H4 (cell line): ENCODE results near the gene SIAH1. TPM values are rescaled to one million over a fixed set of nuclear protein-coding genes. Genes with fewer than 3 reads are reported as not detected.
"Not testable (repeated sequence)": the region's sequence is repeated elsewhere in the genome, so short reads cannot be mapped to it uniquely, and the experiment has no call there.

Experiments
- DNase-seq: peaks from one replicate; pipeline ENCODE4 v3.0.0-alpha.2; 2015; ENCODE audit warnings: low spot score
- total RNA-seq: library from RNA; depleted of rRNA; stranded (reverse); fragments of >200 nt; shearing (Covaris generic); gene quantifications from 2 replicates; pipeline ENCODE4 v1.2.3, GENCODE V29; 2014

Gene SIAH1
- total RNA-seq, 1 experiment from 2014 or later, result 38.3 TPM

DNA sequence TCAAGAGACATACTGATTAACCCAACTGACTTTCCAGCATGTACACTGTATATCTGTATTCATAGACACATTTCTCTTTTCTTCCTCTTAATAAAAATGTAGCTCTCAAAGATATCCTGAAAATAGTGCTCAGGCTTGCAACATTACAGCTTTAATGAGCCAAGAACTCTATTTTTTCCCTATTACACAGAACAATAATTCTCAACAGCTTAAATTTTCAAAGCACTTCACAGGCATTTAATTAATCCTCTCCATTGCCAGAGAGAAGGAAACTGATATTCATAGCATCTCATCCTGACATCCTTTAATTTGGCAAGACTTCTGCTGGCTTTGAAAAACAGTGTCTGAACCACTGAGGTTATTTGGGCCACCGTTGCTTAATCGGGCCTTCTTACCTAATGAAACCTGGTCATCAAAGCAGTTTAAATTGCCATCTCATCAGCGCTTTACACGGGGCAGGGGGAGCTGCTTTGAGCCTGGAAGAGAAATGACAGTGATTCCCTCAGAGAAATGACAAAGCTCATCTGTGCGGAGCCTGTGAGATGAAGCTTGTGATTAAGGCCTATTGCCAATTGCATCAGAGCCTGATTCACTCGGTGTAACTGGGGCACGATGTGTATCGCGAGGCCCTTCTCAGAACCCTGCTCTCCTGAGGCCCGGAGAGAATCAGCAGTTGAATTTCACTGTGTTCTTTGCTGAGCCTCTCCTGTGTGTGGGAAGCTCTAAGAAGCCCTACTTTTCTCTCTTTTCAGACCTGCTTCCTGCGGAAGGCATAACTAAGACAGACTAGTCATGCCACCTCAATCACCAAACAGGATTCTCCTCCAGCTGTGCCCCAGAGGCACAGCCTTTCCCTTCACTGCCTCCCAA is 8.5 kb upstream of the SIAH1 start:
- no peak for DNase-seq

DNA sequence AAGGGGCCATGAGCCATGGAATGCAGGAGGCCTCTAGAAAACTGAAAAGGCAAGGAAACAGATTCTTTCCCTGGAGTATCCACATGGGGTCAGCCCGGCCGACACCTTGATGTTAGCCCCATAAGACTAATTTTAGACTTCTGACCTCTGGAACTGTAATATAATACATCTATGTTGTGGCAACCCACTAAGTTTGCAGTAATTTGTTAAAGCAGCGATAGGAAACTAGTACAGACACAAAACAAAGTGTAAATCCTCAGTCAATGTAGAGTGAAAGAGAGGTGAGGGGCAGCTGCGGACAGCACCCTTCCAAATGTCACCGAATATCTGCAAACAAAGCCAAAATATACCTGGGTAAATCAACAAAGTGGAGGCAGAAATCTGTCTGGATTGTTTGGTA is 7.2 kb upstream of the SIAH1 start:
- DNase-seq, result no peak

DNA sequence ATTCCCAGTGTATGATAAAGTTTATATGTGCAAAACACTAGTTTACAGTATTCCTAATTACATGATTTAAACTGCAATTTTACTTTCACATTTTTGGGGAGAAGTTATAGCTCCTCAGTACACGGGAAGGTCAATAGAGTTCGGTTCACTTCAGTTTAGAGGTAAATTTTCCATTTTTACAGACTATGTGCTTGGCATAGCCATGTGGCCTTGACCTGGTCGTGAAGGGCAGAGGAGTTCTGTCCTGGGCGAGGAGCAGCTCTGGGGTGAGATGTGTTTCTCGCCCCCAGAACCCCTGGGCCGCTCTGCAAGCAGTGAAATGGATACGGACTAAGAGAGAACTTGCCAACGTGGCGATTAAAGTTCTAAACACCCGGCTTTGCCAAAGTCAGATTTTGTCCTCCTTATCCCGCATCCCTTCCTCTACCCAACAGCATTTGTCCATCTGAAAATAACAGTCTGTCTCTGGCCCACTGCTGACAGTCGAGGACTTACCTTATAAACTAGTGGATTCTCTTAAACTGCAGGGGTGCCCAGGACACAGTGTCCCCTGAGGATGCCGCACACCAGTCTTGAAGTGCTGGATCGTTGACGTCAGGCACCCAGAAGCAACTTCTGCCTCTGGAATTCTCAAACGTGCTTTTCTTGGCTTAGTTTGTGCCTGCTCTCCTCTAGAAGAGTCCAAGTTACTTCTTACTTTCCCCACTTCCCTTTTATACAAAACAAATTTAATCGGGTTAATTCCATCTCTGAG is 1.5 kb upstream of the SIAH1 start:
- DNase-seq, result no peak

DNA sequence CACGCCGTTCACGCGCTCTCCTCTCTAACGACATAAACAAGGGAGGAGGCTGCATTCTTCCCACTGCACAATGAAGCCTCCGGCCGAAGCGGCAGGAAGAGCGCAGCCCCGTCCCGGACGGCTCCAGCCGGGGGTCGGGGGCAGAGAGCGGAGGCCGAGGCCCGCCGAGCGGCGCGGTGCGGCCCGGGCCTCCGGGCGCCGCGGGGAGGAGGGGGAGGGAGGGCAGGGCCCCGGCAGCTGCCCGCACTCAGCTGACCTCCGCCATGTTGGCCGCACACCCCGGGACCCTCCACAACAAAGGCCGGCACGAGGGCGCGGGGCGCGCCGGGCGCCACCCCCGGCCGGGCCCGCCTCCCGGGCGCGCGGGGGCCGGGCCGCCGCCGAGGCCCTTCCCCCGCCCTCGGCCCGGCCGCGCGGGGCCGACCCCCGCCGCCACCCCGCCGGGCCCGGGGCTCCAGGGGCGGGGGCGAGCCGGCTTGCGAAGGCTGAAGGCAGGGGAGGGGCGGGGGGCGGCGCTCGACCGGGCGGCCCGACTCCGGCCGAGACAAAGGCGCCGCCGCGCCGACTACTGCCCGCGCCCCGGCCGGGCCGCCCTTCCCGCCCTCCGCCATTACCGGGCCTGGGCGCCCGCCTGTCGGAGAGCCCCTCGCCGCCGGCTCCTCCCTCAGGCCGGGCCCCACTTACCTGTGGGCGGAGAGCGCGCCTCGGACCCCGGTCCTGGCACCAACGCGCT is 527 bp downstream of the SIAH1 start:
- DNase-seq, result peak; percentile 21

DNA sequence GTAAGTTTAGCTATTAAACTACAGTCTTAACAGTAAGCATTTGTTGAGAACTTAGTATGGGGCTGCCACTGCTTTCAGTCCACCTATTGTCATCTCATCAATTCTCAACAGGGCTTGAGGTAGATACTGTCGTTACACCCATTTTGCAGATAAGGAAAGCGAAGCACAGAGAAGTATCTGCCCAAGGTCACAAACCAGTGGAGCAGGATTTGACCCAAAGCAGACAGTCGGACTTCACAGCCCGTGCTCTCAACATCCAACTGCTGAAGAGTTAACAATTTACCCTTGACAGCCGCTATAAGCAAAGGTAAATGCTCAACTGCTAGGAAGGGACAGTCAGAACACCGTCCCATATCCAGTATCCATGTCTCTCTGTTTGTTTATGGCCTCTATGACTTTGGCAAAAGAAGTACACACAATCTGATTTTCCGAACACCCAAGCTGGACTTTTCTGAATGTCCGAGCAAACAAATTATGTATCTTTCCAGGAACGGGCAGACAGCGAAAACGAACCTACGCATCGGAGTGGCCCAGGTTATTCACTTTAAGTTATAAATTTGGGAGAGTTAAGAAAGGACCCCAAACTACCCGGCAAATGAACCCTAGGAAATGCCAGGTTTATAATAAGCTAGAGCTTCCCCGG is 1.2 kb downstream of the SIAH1 start:
- DNase-seq, result no peak

DNA sequence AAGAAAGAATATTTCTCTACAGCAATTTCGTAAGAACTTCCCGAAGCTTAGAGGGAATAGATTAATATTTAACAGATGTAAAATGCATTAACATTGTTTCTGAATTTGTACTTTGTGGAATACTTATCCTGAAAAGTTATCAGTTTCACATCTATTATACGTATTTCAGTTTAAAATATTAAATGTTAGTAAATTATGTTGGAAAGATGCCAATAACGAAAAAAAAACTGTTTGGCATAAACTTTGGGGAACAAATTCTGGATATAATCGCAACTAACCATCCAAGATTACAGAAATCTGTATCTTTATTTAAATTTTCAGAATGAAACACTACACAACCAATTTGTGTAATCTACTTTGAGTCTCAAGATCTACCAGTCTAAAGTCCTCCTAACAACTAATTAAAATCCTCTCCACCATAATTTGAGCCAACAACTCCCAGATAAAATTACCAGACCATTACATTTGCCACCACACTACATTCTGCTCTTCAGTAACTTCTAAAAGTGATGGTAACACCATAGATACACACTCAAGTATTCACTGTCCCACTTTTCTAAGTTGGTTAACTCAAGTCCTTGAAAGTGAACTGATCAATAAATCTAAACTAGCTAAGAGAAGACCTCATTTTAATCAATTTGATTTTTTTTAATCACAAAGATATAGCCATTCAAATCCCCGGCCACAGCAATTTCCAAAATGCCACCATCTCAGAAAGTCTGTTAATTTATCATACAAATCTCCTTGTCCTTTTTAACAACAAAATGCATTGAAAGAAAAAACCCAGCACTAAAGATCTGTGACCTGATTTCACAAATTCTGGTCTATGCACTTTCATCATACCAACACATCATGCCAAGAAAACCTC is 2.0 kb downstream of the SIAH1 start:
- DNase-seq, result no peak

DNA sequence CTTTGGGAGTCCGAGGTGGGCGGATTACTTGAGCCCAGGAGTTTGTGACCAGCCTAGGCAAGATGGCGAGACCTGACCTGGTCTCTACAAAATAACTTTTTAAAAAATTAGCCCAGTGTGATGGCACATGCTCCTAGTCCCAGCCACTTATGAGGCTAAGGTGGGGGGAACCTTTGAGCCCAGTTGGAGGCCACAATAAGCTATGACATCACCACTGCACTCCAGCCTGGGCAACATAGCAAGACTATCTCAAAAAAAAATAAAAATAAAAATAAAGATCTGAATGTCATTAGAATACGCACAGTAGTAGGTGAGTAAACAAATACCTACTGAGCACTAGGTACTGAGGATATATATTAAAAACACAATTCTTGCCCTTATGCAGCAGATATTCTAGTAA is 3.1 kb downstream of the SIAH1 start:
- DNase-seq, result no peak

DNA sequence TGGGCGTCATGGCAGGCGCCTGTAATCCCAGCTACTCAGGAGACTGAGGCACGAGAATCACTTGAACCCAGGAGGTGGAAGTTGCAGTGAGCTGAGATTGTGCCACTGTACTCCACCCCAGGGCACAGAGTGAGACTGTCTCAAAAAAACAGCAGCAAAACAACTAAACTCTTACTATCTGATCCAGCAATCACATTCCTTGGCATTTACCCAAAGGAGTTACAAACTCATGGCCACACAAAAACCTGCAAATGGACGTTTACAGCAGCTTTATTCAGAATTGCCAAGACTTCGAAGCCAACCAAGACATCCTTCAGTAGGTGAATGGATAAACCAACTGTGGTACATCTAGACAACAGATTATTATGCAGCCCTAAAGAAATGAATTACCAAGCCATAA is 4.0 kb downstream of the SIAH1 start:
- peak; percentile 29 for DNase-seq

DNA sequence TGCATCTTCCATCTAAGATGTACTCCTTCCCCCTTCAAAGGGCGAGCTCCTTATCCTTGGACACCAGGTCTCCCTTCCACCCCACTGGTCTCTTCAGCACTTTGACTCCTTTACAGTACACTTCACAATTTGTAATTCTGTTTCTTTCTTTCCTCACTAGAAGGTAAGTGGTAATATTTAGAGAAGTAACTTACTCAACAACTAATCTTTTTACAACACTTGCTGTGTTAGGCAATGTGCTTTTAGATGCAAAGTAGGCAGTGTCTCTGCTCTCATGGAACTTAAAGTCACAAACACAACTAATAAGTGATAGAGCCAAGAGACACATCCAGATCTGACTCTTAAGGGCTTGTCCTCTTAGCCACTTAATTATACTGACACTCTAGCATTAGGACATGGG is 6.4 kb downstream of the SIAH1 start:
- DNase-seq, result no peak

DNA sequence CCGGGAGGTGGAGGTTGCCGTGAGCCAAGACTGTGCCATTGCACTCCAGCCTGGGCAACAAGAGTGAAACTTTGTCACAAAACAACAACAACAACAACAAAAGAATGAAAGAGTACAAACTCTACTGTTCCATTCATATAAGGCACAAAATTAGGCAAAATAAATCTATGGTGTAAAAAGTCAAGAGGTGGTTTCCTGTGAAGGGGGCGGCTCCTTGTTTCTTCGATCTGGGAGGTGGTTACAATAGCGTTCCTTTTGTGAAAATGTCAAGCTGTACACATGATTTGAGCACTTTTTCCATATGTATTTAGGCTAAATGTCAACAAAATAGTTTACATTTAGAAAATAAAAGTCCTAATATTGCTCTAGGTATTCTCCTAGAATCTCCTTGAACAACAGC is 6.9 kb downstream of the SIAH1 start:
- DNase-seq, result no peak

DNA sequence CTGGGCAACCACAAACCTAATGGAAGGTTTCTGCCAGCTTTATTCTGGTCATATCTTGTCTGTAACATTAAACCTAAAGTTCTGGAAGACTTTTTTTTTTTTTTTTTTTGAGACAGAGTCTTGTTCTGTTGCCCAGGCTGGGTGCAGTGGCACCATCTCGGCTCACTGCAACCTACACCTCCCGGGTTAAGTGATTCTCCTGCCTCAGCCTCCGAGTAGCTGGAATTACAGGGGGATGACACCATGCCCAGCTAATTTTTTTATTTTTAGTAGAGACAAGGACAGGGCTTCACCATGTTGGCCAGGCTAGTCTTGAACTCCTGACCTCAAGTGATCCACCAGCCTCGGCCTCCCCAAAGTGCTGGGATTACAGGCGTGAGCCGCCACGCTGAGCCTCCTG is 7.9 kb downstream of the SIAH1 start:
- DNase-seq, result peak; percentile 28

DNA sequence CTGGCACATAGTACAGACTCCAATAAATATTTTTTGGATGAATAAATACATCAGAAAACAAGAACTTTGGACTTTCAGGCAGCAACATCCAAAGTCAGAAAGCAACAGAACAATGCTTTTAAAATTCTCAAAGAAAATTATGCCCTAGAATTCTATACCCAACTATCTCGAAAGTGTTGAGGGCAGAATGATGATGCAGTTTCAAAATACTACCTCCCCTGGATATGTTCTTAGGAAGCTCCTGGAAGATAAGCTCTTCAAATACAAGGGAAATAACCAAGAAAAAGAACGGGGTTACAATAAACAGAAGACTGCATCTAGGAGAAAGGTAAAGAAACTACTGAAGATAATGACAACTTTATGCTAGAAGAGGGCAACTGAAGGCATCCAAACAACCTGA is 11.0 kb downstream of the SIAH1 start:
- DNase-seq, result no peak

DNA sequence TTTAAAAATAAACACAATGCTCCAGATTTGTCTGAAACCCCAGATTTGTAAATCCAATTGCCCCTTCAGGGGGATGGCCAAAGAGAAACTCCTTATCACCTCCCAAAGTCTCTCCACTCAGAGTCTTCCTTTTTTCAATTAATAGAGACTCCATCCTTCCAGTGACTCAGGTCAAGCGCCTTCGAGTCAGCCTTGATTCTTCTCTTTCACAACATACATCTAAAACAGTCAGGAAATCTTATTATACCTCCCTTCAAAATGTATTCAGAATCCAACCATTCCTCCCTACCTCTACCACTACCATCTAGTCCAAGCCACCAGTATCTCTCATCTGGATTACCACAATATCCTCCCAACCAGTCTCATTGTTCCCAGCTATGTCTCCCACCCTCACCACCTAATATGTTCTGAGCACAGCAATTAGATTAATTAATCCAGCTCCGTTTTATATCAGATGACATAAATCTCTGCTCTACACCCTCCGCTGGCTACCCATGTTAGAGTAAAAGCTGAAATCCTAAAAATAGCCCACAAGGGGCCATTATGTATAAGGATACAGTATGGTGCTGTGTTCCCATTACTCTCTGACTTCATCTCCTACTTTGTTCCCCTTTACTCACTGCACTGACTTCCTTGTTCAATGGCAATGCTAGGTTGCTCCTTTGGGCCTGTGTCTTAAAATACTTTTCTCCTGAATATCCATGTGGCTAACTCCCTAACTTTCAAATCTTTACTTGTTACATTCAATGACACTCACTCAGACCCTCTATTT is 11.8 kb downstream of the SIAH1 start:
- no peak for DNase-seq

DNA sequence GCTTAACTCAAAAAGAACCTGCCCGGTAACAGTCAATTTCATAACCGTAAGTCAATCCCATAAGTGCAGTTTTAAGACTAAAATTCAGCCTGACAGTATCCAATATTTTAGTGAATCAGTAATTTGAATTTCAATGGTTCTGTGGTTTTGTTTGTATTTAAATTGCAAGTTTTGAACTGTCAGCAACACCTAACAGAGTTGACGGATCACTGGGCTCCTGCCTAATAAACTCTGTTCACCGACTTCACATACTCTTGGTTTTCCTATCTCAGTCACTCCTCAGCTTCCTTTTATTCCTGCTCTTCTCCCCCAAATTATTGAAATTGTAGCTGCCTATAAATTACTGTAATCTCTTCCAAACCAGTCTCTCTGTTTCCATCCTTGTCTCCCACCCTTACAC is 12.5 kb downstream of the SIAH1 start:
- no peak for DNase-seq

DNA sequence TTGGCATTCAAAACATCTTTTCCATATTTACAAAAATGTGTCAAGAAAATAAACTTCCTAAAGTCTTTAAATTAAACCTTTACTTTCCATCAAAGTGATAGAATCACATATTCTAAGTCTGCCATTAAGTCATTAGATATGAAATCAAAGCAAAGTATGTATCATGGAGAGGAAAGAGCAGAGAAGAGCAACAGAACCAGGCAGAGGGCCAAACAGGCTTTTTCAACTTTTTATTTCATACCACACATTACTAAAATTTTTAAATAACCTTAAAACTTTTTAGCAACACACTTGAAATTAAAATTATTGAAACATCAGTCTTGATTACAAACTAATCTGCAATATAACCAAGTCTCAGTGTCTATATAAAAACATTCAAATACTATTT is 13.8 kb downstream of the SIAH1 start:
- no peak for DNase-seq

DNA sequence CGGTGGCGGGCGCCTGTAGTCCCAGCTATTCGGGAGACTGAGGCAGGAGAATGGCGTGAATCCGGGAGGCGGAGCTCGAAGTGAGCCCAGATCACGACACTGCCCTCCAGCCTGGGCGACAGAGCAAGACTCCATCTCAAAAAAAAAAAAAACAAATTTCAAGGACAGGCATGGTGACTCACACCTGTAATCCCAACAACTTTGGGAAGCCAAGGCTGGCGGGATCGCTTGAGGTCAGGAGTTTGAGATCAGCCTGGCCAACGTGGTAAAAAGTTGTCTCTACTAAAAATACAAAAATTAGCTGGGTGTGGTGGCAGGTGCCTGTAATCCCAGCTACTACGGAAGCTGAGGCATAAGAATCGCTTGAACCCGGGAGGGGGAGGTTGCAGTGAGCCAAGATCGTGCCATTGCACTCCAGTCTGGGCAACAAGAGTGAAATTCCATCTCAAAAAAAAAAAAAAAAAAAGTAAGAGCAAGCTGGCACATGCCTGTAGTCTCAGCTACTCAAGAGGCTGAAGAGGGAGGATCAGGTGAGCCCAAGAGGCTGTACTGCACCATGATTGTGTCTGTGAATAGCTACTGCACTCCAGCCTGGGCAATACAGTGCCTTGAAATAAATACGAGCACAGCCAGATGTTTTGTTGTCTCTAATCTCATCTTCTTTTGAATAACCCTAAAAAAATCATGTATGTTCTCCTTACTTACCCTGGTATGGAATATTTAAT is 14.4 kb downstream of the SIAH1 start:
- DNase-seq, result not testable (repeated sequence)

DNA sequence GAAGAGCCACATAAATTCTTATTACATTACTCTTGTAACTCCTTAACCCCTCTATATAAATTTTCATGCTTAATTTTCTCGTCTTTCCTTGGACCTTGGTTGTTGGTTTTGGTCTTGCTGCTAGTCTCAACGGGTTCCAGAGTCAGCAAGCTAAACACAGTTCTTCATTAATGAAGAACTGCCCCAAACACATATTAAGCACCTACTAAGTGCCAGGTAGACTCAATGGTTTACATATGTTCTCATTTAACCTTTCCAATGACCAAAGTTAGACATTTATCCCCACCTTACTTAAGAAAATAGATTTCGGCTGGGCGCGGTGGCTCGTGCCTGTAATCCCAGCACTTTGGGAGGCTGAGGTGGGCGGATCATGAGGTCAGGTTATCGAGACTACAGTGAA is 15.0 kb downstream of the SIAH1 start:
- no peak for DNase-seq

DNA sequence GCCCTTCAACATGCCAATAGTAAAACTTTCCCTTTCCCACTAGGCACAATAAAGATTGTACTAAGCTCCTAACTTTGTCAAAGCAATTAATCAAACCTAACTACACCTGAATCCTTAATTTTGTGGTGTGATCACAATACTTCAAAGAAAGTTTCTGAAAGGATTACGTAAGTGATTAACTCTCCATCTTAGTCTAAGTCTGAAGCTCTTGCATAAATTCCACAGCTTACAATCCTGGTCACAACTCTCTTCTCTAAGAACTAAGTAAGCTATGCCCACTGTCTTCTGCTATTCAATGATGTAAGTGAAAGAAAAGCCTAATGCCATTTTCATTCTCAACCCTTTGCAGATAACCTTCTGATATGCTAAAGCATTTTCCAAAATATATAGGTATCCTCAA is 15.4 kb downstream of the SIAH1 start:
- DNase-seq, result no peak

DNA sequence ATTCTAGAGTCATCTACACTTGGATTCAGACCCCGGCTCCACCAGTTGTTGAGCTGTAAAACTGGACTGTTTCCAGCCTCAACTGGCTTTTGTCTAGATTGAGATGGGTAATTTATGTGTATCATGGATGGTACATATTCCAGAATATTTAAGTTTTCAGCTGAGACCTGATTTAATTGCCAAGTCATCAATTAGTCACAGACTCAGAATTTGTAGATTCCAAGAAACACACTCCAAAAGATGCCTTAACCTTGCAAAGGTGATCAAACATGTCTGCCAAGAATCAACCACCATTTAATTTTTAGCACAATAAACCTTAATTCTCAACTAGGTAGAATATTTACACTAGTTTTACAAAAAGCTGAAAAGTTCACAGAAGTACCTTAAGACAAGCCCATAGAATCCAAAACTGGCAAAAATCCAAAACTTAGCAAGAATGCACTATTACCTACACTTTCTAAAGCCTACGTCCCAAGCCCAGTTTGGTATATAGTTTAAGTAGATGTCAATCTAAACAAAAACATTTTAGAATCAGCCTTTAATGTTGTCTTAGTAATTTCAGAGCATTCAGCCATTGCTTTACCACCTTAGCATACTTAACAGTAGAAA is 17.7 kb downstream of the SIAH1 start:
- no peak for DNase-seq
